DOHH2 (cell line): ENCODE results near the gene NCKAP5.

Experiments
- CTCF ChIP-seq: fragments of 200-600 bp; sonication (generic); IDR thresholded peaks from one replicate; pipeline ENCODE4 v1.5.1; 2014; ENCODE audit warnings: antibody characterized with exemption, mild to moderate bottlenecking, low read depth, low read length; ENCODE audit not compliant: poor library complexity, severe bottlenecking
- EZH2phosphoT487 ChIP-seq: fragments of 200-600 bp; sonication (generic); IDR thresholded peaks from 2 replicates; pipeline ENCODE4 v1.6.1; 2017; ENCODE audit warnings: borderline replicate concordance, mild to moderate bottlenecking, antibody characterized with exemption, low read length, moderate library complexity, mixed read lengths

GRCh38 chr2:132984731-132985130 is 583.5 kb downstream of the NCKAP5 start:
- TF ChIP-seq CTCF: no peak
- TF ChIP-seq EZH2phosphoT487: no peak
